ENCODE results near the gene LZTFL1.

Gene LZTFL1

GRCh38 chr3:45830121-45830520 lies 11.8 kb downstream of the LZTFL1 start:
- H3K4me3 ChIP-seq (ENCODE audit: low read depth, low read length) = no peak overlapping the region
- no peak for DNase-seq (ENCODE audit: low read depth)
- TF ChIP-seq CTCF (conservative IDR thresholded peaks at IDR 0.05; ENCODE audit: low read depth, low read length) = no peak

- no peak for DNase-seq (ENCODE audit: low read depth)
- TF ChIP-seq CTCF (conservative IDR thresholded peaks at IDR 0.05; ENCODE audit: low read depth, low read length) = no peak
- H3K4me3 ChIP-seq (ENCODE audit: low read depth, low read length) = no peak overlapping the region
Measured at GRCh38 chr3:45826908-45827307, 15.0 kb downstream of the LZTFL1 start.

GRCh38 chr3:45826321-45826720 lies 15.6 kb downstream of the LZTFL1 start:
- H3K4me3 ChIP-seq (ENCODE audit: low read depth, low read length) = no peak overlapping the region
- no peak for TF ChIP-seq CTCF (conservative IDR thresholded peaks at IDR 0.05; ENCODE audit: low read depth, low read length)
- DNase-seq (ENCODE audit: low read depth) = no peak

GRCh38 chr3:45821127-45821526 lies 20.8 kb downstream of the LZTFL1 start:
- H3K4me3 ChIP-seq (ENCODE audit: low read depth, low read length) = no peak overlapping the region
- no peak for TF ChIP-seq CTCF (conservative IDR thresholded peaks at IDR 0.05; ENCODE audit: low read depth, low read length)
- DNase-seq (ENCODE audit: low read depth) = no peak

GRCh38 chr3:45819543-45819942 lies 22.4 kb downstream of the LZTFL1 start:
- no peak overlapping the region for H3K4me3 ChIP-seq (ENCODE audit: low read depth, low read length)
- no peak for TF ChIP-seq CTCF (conservative IDR thresholded peaks at IDR 0.05; ENCODE audit: low read depth, low read length)

GRCh38 chr3:45817831-45818522 lies 23.9 kb downstream of the LZTFL1 start:
- DNase-seq (ENCODE audit: low read depth) = peak; percentile 97
- no peak overlapping the region for H3K4me3 ChIP-seq (ENCODE audit: low read depth, low read length)
- TF ChIP-seq CTCF (conservative IDR thresholded peaks at IDR 0.05; ENCODE audit: low read depth, low read length) = no peak

More at GRCh38 chr3:45819543-45819942, 22.4 kb downstream of the LZTFL1 start:
- DNase-seq (ENCODE audit: low read depth) = peak; percentile 14

- H3K4me3 ChIP-seq (ENCODE audit: low read depth, low read length) = no peak overlapping the region
- DNase-seq (ENCODE audit: low read depth) = peak; percentile 55
- TF ChIP-seq CTCF (conservative IDR thresholded peaks at IDR 0.05; ENCODE audit: low read depth, low read length) = no peak
Measured at GRCh38 chr3:45816544-45816943, 25.4 kb downstream of the LZTFL1 start.

Data from choroid plexus epithelial cell (primary cell).